HG03175 (cell line): ENCODE measurements around the gene AJAP1.

ENCODE experiments used
- ATAC-seq: cut with Tn5 transposase; IDR thresholded peaks from one replicate; pipeline ENCODE4 v1.9.1; 2021; ENCODE audit warnings: mild to moderate bottlenecking, moderate library complexity; ENCODE audit not compliant: unreplicated experiment

AJAP1 gene

DNA sequence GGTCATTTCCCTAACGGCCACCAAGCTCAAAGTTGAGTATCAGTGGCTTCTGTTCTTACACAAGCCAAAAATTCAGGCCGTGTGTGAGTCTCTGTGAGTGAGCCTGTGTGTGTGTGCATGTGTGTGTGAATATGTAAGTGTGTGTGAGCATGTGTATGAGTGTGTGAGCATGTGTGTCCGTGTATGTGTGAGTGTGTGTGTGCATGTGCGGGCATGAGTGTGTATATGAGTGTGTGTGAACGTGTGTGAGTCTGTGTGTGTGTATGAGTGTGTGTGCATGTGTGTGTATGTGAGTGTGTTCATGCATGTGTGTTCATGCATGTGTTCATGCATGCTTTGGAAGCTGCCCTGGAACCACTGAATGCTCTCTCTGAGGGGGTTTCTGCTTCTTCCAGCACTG lies 105.7 kb downstream of the AJAP1 start:
- ATAC-seq: no peak

GRCh38 chr1:4761324-4761723 lies 106.9 kb downstream of the AJAP1 start:
- ATAC-seq: no peak

- ATAC-seq: no peak
Observed at GRCh38 chr1:4762146-4762545, 107.7 kb downstream of the AJAP1 start.

- ATAC-seq: no peak
Observed at GRCh38 chr1:4767308-4767707, 112.9 kb downstream of the AJAP1 start.

- ATAC-seq: no peak
Observed at GRCh38 chr1:4768553-4768952, 114.1 kb downstream of the AJAP1 start.

DNA sequence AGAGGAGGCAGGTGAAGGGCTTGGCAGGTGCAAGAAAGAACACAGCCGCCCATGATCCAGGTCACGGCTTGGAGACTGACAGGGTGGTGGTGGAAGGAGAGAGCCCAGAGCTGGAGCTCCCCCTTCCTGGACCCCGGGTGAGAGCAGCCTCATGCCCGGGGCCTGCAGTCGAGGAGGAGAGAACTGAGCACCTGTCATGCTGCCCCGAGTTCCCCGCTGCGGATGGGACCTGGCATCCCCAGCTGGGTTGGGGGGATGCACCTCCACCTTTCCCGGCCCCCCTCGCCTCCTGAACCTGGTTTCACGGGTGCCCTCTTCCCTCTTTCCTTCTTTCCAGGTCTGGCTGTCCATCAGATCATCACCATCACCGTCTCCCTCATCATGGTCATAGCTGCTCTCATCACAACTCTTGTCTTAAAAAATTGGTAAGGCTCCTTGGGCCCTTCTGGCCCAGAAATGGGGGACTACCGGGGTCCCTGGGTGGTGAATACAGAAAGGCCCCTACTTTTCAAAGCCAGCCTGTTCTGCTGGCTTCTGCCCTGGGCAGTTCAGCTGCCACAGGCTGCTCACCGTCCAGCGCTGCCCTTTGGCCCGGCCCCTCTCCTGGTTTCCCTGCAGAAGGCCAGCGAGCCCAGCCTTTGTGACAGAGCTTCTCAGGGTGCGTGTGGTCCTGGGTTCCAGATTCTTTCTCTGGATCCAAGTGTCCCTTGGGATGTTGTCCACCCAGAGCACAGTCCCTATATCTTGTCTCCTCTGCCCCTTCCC lies 115.3 kb downstream of the AJAP1 start:
- no peak for ATAC-seq

DNA sequence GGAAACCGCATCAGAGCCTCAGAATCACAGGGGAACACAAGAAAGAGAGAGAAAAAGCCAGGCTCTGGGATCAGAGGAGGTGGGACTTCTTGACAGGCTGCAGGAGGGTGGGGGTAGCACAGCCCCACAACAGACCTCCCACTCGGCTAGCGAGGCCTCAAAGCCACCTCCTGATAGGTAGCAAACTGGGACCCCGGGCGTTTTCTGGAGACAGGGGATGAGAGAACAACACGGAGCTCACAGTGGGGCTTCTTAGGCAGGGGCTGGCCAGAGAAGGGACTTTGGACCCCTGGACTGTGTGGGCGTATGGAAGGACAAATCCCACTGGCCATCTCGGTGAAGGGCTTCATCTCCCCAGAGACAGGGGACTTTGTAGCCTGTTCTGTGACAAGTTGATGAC lies 116.3 kb downstream of the AJAP1 start:
- ATAC-seq: no peak

DNA sequence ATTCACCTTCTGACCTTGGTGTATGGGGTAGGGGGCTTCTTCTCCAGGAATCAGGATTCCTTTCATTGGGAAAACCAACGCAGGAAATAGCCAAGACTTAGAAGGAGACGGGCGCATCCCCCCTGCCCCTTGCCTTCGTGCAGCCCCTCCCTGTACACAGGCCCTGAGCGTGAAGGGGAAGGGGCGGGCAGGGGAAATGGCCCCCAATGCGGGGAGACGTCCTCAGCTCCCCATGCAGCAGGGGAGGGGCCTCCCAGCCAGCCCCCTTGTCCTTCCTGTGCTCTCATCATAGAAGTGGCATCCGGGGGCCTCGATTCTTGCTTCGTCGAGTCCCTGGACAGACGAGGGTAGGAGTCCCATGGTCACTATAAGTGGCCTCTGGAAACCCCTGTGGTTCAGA lies 116.9 kb downstream of the AJAP1 start:
- no peak for ATAC-seq

DNA sequence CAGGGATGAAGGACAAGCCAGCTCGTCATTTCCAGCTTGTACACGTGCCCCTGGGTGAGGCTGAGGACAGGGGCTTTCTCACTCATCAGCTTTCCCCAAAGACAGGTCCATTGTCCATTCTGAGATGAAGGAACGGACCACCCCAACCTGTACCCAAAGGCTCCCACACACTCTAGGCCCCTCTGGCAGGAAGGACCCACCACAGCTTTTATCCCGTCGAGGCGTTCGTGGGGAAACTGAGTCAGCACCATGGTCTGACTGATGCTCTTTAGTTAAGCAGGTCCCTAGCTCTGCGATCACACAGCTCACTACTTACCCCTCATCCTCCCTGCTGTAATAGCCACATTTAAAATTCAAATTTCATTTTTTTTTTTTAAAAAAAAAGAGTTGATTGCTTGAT lies 117.3 kb downstream of the AJAP1 start:
- ATAC-seq: no peak

DNA sequence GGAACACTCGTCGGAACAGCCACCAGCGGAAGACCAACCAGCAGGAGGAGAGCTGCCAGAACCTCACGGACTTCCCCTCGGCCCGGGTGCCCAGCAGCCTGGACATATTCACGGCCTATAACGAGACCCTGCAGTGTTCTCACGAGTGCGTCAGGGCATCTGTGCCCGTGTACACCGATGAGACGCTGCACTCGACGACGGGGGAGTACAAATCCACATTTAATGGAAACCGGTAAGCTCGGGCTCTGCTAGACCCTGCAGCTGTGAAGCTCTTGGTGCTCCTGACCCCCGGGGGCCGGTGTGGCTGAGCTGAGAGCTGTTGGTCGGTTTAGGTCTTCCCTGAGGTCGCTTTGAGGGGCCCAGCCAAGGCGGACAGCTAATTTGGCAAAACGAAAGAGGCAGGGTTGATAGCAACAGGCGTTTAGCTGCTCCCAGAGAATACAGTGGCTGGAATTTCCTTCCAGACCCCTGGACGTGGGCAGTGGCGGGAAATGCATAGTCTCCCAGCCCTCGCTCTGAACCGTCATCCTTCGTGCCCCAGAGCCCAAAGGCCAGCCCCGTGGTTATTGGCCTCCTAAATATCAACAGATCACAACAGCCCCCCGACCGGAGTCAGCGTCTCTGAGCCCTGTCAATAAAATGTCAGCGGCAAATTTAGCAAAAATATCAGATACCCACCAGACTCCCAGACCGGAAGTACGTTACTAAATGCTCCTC lies 118.0 kb downstream of the AJAP1 start:
- ATAC-seq: no peak

DNA sequence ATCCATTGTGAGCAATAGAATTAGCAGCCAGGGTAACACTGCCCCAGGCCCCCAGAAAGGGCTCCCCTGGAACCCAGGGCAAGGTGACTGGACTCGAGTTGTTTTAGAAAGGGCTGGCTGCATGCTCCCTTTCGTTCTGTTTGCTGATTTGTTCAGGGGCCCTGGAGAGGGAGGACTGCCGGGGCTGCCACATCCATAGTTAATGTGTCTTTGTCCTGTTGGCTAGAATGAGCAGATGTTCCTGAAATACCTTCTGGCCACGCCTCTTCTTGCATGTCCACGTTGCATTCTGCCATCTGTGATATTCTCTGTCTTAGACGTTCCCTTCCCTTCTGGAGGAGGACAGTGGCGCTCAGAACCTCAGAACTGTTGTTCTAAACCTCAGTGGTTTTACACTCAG lies 118.8 kb downstream of the AJAP1 start:
- no peak for ATAC-seq

DNA sequence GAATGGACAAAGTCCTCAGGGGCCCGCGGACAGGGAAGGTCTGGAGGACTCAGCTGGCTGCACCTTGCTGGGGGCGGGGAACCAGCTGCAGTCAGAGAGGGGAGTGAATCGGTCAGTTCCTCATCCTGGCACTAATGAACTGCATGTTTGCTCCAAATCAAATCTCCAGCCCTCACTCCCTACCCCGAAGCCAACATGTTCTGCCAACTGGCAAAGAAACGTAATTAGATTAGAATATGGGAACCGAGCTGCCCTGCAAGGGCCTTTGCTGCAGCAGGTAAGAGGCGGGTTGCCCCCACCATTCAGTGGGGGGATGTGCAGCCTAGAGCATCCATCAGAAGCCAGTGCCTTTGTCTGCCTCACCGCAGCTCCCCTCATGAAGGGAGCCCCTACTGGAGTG lies 121.1 kb downstream of the AJAP1 start:
- no peak for ATAC-seq

GRCh38 chr1:4778056-4778455 lies 123.6 kb downstream of the AJAP1 start:
- ATAC-seq: no peak

- no peak for ATAC-seq
Observed at GRCh38 chr1:4781646-4782045, 127.2 kb downstream of the AJAP1 start.

GRCh38 chr1:4784761-4785160 lies 130.4 kb downstream of the AJAP1 start:
- ATAC-seq: no peak

GRCh38 chr1:4786055-4786454 lies 131.6 kb downstream of the AJAP1 start:
- ATAC-seq: no peak

GRCh38 chr1:4787551-4787950 lies 133.1 kb downstream of the AJAP1 start:
- no peak for ATAC-seq

DNA sequence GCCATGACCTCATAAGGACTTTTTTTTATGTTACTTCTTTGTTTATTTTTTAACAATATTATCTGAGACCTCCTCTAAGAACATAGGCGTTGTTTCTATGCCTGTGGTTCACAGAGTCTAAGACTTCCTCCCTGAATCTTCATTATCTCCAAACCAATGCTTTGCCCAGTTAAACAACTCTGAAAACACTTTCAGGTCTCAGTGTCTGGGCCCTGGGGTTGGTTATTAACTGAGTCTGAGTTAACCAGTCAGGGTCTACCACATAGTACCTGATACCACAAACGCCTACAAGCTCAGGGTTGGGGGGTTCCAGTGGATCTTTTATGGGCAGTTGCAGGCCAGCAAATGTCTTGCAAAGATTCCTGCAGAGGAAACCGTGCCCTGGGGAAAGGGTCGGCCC lies 138.2 kb downstream of the AJAP1 start:
- peak; percentile 30 for ATAC-seq

- ATAC-seq: no peak
Observed at GRCh38 chr1:4794020-4794780, 139.8 kb downstream of the AJAP1 start.

GRCh38 chr1:4796161-4797015 lies 142.0 kb downstream of the AJAP1 start:
- peak; percentile 80 for ATAC-seq

GRCh38 chr1:4797016-4797410 lies 142.6 kb downstream of the AJAP1 start:
- peak; percentile 31 for ATAC-seq
